Occipital lobe (tissue), 2 donors: ENCODE results near the gene NFIL3. TPM values are rescaled to one million over a fixed set of nuclear protein-coding genes. Genes with fewer than 3 reads are reported as not detected.

Experiments
- DNase-seq: peaks from one replicate; lab custom pipeline; 2025; lab: John Stamatoyannopoulos, UW
- total RNA-seq: library from RNA; depleted of rRNA; stranded (reverse); fragments of >200 nt; gene quantifications from one replicate; pipeline ENCODE4 v1.2.3, GENCODE V29; 2014

Gene NFIL3
- total RNA-seq, 1 donor from 2014 or later = 31.4 TPM

- no peak for DNase-seq
These were observed 63.7 kb downstream of the NFIL3 start for GRCh38 chr9:91359734-91360470.

DNA sequence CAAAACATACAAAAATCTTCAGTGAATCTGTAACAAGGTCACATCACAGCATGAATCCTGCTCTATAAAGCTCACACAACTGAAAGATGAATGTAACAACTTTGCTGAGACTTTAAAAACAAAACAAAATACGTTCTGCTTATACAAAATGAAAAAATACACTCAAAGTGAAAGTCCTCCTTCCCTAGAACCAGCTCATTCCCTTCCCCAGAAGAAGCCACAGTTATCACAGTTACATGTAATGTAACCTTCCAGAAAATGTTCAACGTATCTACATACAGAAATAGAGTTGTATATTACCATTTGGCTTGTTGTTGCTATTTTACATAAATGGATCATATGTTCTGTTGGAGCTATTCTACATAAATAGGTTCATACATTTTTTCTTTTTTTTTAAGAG lies 64.5 kb downstream of the NFIL3 start:
- DNase-seq = no peak

Other genes starting within 250 kb of the NFIL3 start
- gene AUH, start 61.9 kb downstream of the NFIL3 start, total RNA-seq = 30.3 TPM